ENCODE data around the gene PTPRG. TPM values are rescaled to one million over a fixed set of nuclear protein-coding genes. Genes with fewer than 3 reads are reported as not detected.

Gene PTPRG
- polyA plus RNA-seq, 3 donors, result not detected

GRCh38 chr3:62335196-62335595 is 773.8 kb downstream of the PTPRG start:
- Histone ChIP-seq H4K20me1 (ENCODE audit: insufficient read depth, low read length) (no peaks in the 10 kb centered on the region), H3K4me2 (replicated peaks; ENCODE audit: extremely low read depth, low read length, poor library complexity, severe bottlenecking) (no peak overlapping the region), H3K27me3 (ENCODE audit: control insufficient read depth in 2 of 2, insufficient read depth in 2 of 2, low read length in 2 of 2) (no peaks in the 10 kb centered on the region), H2AFZ (ENCODE audit: insufficient read depth, low read depth, low read length, poor library complexity, severe bottlenecking) (no peak overlapping the region), H3K36me3 (replicated peaks in 1 of 2; ENCODE audit: control insufficient read depth in 1 of 2, insufficient read depth in 2 of 2, low read length in 2 of 2) (no peaks in the 10 kb centered on the region), H3K27ac (ENCODE audit: low read depth in 1 of 2, low read length in 2 of 2) (no peak overlapping the region), H3K4me1 (ENCODE audit: control insufficient read depth in 1 of 2, insufficient read depth in 2 of 2, low read length in 2 of 2) (no peaks in the 10 kb centered on the region), H3K9me3 (replicated peaks in 1 of 2; ENCODE audit: control insufficient read depth in 1 of 2, insufficient read depth in 1 of 2, low read length in 2 of 2) (no peaks in the 10 kb centered on the region), H3K79me2 (ENCODE audit: insufficient read depth, low read length) (no peaks in the 10 kb centered on the region), H3K9ac (ENCODE audit: insufficient read depth, low read length, poor library complexity, severe bottlenecking) (no peak overlapping the region), H3K4me3 (replicated peaks in 1 of 3; ENCODE audit: low read depth in 2 of 3, low read length in 3 of 3) (no peak overlapping the region)
- Mint-ChIP-seq H3K4me3 (no peak overlapping the region), H3K27ac (no peak overlapping the region), H3K27me3 (ENCODE audit: low read depth in 3 of 3) (peaks cover 0 to 2% (median 2%) of the 10 kb centered on the region in 3 donors), H3K36me3 (no peaks in the 10 kb centered on the region), H3K9me3 (peaks cover 0 to 4% (median 0%) of the 10 kb centered on the region in 7 donors), H3K4me1 (no peaks in the 10 kb centered on the region)
- TF ChIP-seq CTCF (IDR thresholded peaks at IDR 0.05), result no peak
- no CpG with 5 or more reads among the region's 3 CpGs for WGBS (ENCODE audit: insufficient coverage)
- intact Hi-C loops (cut with micrococcal nuclease), result no loop called here
- DNase-seq, result no peak

- Histone ChIP-seq H3K79me2 (ENCODE audit: insufficient read depth, low read length) (no peaks in the 10 kb centered on the region), H2AFZ (ENCODE audit: insufficient read depth, low read depth, low read length, poor library complexity, severe bottlenecking) (no peak overlapping the region), H3K4me3 (replicated peaks in 1 of 3; ENCODE audit: low read depth in 2 of 3, low read length in 3 of 3) (no peak overlapping the region), H3K4me2 (replicated peaks; ENCODE audit: extremely low read depth, low read length, poor library complexity, severe bottlenecking) (no peak overlapping the region), H3K4me1 (ENCODE audit: control insufficient read depth in 1 of 2, insufficient read depth in 2 of 2, low read length in 2 of 2) (no peaks in the 10 kb centered on the region), H3K9ac (ENCODE audit: insufficient read depth, low read length, poor library complexity, severe bottlenecking) (no peak overlapping the region), H4K20me1 (ENCODE audit: insufficient read depth, low read length) (no peaks in the 10 kb centered on the region), H3K27ac (ENCODE audit: low read depth in 1 of 2, low read length in 2 of 2) (no peak overlapping the region), H3K36me3 (replicated peaks in 1 of 2; ENCODE audit: control insufficient read depth in 1 of 2, insufficient read depth in 2 of 2, low read length in 2 of 2) (no peaks in the 10 kb centered on the region), H3K27me3 (ENCODE audit: control insufficient read depth in 2 of 2, insufficient read depth in 2 of 2, low read length in 2 of 2) (no peaks in the 10 kb centered on the region), H3K9me3 (replicated peaks in 1 of 2; ENCODE audit: control insufficient read depth in 1 of 2, insufficient read depth in 1 of 2, low read length in 2 of 2) (peaks cover 0 to 4% of the 10 kb centered on the region in 2 donors)
- Mint-ChIP-seq H3K4me1 (no peaks in the 10 kb centered on the region), H3K36me3 (no peaks in the 10 kb centered on the region), H3K27ac (no peak overlapping the region), H3K4me3 (peak overlapping the region in 1 of 2 donors; percentile 3), H3K9me3 (peaks cover 2 to 13% (median 7%) of the 10 kb centered on the region in 7 donors), H3K27me3 (ENCODE audit: low read depth in 3 of 3) (peaks cover 0 to 4% (median 2%) of the 10 kb centered on the region in 3 donors)
- no peak for DNase-seq
- WGBS (ENCODE audit: insufficient coverage), result no CpG with 5 or more reads among the region's 2 CpGs
- intact Hi-C loops (cut with micrococcal nuclease), result no loop called here
- TF ChIP-seq CTCF (IDR thresholded peaks at IDR 0.05), result no peak
Measured at GRCh38 chr3:62343755-62344154, 782.4 kb downstream of the PTPRG start.

Small RNAs within 50 kb of the gene (small RNA-seq; reads per million reads assigned to genes)
- gene RF00019 (ENCODE audit: insufficient read length, low read depth) (not detected), gene RNU2-10P (ENCODE audit: insufficient read length, low read depth) (not detected)
